HG03354 (cell line): Measurements from ENCODE around the gene KDM2B.

ENCODE experiments used
- ATAC-seq: cut with Tn5 transposase; IDR thresholded peaks from one replicate; pipeline ENCODE4 v1.9.1; 2021; ENCODE audit warnings: mild to moderate bottlenecking; ENCODE audit not compliant: unreplicated experiment, poor library complexity, severe bottlenecking

The KDM2B gene

DNA sequence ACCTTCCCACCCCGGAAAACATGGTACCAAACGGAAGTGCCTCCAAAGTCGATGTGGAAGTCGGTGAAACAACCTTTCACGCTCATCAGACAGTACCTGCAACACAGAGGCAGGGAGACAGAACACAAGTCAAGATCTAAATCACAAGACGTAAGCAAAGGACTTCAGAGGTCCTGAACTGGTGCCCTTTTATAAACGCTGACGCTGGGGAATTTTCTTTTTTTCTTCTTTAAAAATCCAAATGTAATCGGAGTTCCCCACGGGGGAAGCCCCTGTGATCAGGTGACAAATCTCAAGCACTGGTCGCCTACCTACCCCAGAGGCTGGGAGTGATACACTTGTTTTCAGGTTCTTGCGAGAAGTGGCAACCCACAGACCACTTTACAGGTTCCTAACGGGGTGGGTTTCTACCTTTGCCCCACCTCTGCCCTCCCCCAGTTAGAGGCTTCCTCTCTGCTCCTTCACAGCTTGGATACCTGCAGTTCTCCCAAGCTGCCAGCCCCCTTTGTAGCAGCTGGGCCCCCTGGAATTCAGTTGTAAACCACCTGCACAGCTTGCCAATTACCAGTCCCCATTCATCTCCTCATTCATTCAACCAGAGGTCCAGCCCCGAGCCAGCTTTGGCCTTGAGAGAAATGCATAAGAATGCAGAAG, 46.2 kb downstream of the KDM2B start:
- no peak for ATAC-seq

- ATAC-seq = no peak
Observed at GRCh38 chr12:121533394-121534090, 47.3 kb downstream of the KDM2B start.

DNA sequence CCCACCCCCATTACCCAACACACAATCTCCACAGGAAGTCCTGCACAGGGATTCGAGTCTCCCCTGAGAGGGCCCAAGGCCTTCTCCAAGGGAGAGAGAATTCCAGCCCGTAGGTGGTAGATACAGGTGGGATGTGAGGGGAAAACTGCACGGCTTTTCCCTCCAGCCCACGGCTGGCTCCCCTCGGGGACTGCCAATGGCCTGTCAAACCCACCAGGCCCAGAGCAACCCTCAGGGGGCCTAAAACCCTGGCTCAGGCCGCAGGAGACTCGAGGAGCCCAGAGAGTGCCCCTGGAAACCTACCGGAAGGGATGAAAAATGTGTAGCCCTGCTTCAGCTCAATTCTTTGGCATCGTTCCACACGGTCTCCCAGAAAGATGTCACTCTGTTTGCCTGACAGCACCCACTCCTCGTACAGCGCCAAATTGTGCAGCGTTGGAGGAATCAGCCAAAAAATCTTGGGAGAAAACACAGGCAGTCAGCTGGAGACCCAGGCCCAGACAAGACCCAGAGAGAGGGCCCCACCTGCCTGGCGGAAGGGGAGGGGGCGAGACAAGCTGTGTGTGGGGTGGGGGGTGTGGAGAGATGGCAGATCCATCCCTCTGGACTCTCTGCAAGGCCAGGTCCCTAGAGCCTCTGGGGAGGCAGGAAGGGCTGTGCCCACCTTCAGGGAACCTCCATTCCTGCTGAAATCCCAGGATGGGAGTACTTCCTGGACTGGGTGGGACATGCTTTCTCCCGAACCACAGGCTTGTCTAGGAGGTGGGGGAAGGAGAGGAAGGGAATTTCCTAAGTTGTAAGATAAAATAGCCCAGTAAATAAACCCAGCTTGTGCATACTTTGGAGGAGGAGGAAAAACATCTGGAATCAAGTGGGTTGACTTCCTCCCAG, 48.1 kb downstream of the KDM2B start:
- ATAC-seq = no peak

- ATAC-seq = no peak
Observed at GRCh38 chr12:121531356-121531750, 49.5 kb downstream of the KDM2B start.

- ATAC-seq = no peak
Observed at GRCh38 chr12:121530600-121531355, 50.0 kb downstream of the KDM2B start.

- ATAC-seq = no peak
Observed at GRCh38 chr12:121529184-121529583, 51.6 kb downstream of the KDM2B start.

DNA sequence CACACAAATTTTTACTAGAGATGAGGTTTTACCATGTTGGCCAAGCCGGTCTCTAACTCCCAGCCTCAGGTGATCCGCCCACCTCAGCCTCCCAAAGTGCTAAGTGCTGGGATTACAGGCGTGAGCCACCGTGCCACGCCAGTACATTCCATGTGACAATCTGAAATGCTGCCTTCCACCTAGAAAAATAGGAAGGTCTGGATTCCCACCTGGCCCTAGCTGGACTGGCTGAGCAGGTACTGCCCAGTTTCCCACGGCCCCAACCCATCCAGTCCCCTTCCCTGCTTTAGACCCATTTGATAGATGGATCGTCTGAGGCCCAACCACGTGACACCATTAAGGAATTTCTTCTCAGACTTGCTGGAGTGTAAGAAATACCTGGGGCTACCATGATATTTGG, 55.4 kb downstream of the KDM2B start:
- no peak for ATAC-seq

- ATAC-seq = no peak
Observed at GRCh38 chr12:121524196-121524916, 56.5 kb downstream of the KDM2B start.

- no peak for ATAC-seq
Observed at GRCh38 chr12:121523741-121524140, 57.1 kb downstream of the KDM2B start.

GRCh38 chr12:121522971-121523370, 57.9 kb downstream of the KDM2B start:
- ATAC-seq = no peak

DNA sequence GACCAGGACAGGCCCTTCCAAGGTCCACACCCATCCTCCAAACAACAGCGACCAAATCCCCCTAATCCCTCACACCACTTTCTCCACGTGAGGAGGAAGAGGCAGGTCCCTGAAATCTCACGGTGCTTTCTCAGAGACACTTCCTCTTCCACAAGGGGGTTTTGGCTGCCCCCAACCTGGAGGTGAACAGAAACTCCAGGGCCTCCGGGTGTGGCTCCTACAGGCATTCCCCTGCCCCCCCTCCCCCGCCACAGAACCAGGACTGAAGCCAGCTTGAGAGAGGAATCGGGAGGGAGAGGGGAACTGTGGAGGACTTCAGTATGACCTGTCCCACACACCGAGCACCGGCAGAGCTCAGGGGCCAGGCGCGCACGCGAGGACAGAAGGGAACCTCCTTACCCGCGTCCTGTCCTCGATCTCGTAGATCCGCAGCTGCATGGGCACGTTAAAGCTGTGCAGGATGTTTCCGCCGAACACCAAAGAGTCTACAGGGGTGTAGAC, 60.2 kb downstream of the KDM2B start:
- ATAC-seq = no peak

- no peak for ATAC-seq
Observed at GRCh38 chr12:121520119-121520518, 60.7 kb downstream of the KDM2B start.

- no peak for ATAC-seq
Observed at GRCh38 chr12:121519227-121519626, 61.6 kb downstream of the KDM2B start.

DNA sequence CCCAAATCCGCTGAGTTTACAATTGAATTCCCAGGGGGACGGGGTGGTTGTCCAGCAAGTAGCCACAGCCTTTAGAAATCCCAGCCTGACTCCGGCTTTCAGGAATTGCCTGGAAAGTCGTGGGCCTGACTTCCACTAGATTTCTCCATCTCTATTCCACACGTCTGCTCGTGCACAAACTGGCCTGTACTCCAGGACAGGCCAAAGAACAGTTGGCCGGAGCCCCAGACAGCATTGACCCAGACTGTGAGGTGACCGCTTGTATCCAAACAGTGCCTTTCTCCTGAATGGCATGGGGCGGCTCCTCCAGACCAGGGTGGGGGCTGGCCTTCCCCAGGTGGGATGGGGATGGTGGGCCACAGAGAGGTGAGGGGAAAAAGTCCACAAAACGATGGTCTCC, 62.2 kb downstream of the KDM2B start:
- no peak for ATAC-seq

DNA sequence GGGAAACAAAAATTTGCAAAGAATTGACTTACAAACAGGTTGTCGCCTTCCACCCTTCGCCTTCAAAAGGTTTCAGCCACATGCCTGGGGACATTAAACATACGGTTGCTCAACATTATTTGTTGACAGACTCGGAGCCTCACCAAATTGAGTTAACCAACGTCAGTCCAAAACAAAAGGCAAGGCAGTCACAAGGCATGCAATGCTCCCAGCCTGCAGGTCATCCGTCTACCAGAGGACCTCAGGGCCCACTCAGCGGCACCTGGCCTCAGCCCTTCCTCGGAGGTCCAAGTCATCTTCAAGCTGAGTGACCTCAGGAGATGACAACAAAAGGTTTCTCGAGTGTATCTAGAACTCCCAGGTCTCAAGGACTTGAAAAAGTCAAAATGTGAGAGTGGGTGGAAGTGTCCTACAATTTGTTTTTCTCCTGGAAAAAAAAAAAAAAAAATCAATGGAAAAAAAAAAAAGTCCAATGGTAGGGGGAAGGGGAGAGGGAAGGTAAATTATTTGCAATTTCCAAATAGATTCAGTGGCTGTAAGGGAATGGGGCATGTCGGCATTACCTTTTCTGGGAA, 64.3 kb downstream of the KDM2B start:
- no peak for ATAC-seq

DNA sequence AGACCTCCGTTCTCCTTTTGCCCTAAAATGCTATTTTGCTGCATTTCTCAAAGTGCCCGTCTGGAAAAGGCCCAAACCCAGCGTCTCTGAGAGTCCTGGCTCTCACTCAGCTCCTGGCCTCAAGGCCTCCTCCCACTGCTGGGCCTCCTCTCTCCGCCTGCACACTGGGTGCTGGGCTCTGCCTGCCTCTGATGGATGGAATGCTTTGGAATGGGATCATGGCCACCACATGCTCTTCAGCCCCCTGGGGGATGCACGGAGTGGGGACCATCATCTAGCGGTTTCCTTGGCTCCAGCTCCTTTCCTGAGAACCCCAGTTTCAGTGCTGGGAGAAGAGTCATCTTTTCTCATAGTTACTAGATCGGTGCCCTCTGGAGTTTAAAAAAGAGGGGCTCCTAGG, 65.2 kb downstream of the KDM2B start:
- ATAC-seq = no peak

GRCh38 chr12:121514184-121514742, 66.6 kb downstream of the KDM2B start:
- ATAC-seq = peak; percentile 57

DNA sequence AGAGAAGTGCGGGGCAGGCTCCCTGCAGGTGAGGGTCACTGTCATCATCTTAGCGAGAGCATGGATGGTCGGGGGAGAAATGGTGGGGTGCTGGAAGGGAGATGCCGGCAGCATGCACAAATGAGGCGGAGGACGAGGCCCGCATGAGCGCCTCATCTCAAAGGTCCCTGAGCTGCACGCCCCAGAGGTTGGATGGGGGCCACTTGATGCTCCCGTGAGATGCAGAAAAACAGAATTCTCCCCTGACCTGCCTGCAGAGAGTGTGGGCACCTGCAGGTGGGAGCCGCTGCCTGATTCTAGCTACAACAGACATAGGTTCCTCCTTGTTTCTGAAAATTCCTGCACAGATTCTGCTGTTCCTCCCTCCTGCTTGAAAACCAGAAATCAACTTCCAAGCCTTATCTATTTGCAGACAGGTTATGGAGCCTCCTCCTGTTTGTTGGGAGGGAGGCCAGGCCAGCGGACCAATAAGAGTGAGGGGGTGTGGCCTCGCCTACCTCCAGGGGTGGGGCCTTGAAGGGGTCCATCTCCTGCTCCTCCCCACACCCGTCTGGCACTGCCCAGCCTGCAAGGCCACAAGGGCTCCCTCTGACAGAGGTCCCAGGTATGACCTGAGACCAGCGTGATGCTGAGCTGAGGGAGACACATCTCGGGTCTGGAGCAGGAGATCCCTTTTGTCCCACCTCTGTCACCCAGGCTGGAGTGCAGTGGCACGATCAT, 67.2 kb downstream of the KDM2B start:
- ATAC-seq = peak; percentile 78
